ENCODE measurements around the gene DMXL2.
"Not testable (repeated sequence)": the region's sequence is repeated elsewhere in the genome, so short reads cannot be mapped to it uniquely, and the experiment has no call there.

The DMXL2 gene

DNA sequence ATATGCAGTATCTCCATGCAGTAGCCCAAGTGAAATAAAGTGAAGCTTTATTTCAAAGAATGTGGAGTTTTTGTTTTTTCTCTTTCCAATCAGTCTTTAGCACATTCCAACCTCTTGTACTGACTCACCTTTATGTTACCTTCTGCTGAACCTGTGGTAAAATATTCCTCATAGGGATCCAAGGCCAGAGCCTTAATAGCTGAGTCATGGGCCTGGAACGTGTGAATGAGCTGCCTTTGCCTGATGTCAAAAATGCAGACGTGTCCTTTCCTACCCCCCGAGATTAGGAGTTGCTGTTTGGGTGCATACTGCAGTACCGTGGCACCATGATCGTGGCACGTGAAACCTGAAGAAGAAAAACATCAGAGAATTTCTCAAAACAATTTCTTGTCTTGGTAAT lies 172.6 kb downstream of the DMXL2 start:
- H3K27ac Mint-ChIP-seq = no peak overlapping the region
- DNase-seq = no peak
- H3K9me3 Mint-ChIP-seq = no peaks in the 10 kb centered on the region
- no peaks in the 10 kb centered on the region for H3K36me3 Mint-ChIP-seq
- no peaks in the 10 kb centered on the region for H3K4me1 Mint-ChIP-seq
- no peak for ATAC-seq (replicated peaks)
- H3K4me3 Mint-ChIP-seq = no peak overlapping the region
- no peaks in the 10 kb centered on the region for H3K27me3 Mint-ChIP-seq

DNA sequence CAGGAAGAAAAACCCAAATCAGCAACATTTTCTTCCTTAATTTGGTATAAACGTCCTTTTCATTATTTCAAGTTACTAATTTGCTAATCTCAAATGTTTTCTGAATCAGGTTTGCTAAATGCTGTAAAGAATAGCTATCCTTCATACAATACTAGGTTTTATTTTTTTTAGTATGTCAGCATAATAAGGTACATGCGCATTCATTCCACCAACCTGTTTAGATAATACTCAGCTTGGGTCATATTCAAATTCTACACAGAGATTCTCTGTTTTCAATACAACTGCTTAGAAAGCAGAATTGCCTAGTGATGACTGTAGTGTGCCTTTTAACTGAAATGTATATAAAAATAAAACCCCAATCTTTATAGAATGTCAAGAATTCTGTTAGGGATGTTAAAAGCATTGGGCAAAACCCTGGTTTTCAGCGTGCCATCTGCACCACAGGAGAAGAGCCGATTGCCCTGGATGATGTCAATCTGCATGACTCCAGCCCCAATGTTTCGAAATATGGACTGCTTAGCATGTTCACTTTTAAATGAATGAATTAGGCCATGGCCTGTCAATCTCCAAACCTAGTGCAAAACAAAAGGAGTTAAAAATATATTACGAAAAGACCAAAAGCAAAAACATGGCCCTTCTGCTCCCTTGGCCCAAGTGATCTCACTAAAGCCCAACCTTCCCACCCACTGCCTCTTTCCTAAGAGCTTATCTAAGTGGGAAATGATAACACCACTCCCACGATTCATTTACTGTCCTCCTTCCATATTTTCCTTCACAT lies 173.8 kb downstream of the DMXL2 start:
- DNase-seq = no peak
- no peaks in the 10 kb centered on the region for H3K36me3 Mint-ChIP-seq
- no peak overlapping the region for H3K27ac Mint-ChIP-seq
- H3K4me1 Mint-ChIP-seq = peaks cover 0 to 3% of the 10 kb centered on the region in 2 donors
- H3K9me3 Mint-ChIP-seq = no peaks in the 10 kb centered on the region
- H3K4me3 Mint-ChIP-seq = no peak overlapping the region
- no peaks in the 10 kb centered on the region for H3K27me3 Mint-ChIP-seq
- ATAC-seq (replicated peaks) = no peak

DNA sequence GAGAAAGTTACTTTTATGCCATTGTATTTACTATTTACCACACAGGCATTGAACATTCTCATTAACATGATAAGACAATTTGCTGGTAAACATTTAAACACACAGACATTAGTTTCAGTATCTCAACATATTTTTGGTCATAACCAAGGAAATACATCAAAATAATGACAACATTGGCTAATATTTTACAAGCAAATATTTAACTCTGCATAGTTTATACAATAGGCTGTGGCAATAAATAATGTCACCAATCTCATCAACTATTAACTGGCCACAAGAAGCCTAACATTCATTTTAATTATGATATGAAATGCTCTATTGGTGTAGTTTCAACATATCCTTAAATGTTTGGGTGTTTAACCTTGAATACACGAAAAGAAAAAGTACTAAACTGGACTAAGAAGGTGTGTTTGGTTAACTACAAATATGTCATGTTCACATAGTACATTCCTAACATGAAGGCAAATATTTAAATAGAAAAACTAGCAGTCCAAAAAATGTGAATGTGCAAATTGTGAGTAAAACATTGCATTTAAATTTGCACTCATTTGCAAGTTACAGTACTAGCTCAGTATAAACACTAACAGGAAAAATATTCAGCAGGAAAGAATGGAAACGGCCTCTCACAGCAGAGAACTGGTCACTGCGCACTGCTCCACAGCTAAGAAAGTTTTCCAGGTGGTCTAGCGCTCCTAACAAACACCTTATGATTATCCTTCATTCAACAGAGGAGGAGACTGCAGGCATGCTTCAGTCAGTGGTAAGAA lies 174.5 kb downstream of the DMXL2 start:
- no peak for ATAC-seq (replicated peaks)
- no peaks in the 10 kb centered on the region for H3K36me3 Mint-ChIP-seq
- no peak overlapping the region for H3K27ac Mint-ChIP-seq
- DNase-seq = no peak
- H3K4me3 Mint-ChIP-seq = no peak overlapping the region
- H3K27me3 Mint-ChIP-seq = no peaks in the 10 kb centered on the region
- no peaks in the 10 kb centered on the region for H3K9me3 Mint-ChIP-seq
- H3K4me1 Mint-ChIP-seq = peaks cover 0 to 3% of the 10 kb centered on the region in 2 donors

DNA sequence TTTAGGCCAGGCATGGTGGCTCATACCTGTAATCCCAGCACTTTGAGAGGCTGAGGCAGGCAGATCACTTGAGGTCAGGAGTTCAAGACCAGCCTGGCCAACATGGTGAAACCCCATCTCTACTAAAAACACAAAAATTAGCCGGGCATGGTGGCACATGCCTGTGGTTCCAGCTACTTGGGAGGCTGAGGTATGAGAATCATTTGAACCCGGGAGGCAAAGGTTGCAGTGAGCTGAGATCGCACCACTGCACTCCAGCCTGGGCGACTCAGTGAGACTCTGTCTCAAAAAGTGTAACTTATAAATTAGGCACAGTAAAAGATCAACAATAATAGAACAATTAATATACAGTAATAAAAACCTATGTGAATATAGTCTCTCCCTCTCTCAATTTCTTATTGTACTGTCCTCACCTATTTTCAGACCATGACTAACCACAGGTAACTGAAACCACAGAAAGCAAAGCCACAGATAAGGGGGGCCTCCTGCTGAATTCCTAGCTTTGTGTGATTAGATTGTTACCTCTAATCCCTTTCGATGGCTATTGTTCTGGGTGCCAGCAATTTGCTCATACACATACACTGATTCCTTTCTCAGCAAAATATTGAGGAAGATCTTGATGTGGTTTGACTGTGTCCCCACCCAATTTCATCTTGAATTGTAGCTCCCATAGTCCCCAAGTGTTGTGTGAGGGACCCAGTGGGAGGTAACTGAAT lies 176.4 kb downstream of the DMXL2 start:
- not testable (repeated sequence) for H3K27ac Mint-ChIP-seq; ATAC-seq (replicated peaks); H3K36me3 Mint-ChIP-seq; DNase-seq; H3K27me3 Mint-ChIP-seq; H3K4me1 Mint-ChIP-seq; H3K9me3 Mint-ChIP-seq; H3K4me3 Mint-ChIP-seq

DNA sequence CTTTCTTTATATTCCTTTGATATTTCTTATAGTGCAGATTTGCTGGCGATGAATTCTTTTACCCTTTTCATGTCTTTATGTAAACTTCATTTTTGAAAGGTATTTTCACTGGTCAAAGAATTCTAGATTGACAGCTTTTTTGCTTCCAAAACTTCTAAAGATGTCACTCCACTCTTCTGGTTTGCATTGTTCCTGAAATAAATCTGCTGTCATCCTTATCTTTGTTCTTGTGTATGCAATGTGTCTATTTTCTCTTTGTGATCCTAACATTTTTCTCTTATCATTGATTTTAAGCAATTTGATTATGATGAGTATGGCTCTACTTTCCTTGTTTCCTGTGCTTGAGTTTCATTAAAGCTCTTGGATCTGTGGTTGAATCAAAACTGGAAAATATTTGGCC lies 177.8 kb downstream of the DMXL2 start:
- no peaks in the 10 kb centered on the region for H3K9me3 Mint-ChIP-seq
- no peak for ATAC-seq (replicated peaks)
- H3K4me3 Mint-ChIP-seq = no peak overlapping the region
- H3K36me3 Mint-ChIP-seq = no peaks in the 10 kb centered on the region
- H3K27me3 Mint-ChIP-seq = peaks cover 0 to 8% of the 10 kb centered on the region in 2 donors
- H3K4me1 Mint-ChIP-seq = peaks cover 0 to 3% of the 10 kb centered on the region in 2 donors
- H3K27ac Mint-ChIP-seq = no peak overlapping the region
- DNase-seq = no peak

DNA sequence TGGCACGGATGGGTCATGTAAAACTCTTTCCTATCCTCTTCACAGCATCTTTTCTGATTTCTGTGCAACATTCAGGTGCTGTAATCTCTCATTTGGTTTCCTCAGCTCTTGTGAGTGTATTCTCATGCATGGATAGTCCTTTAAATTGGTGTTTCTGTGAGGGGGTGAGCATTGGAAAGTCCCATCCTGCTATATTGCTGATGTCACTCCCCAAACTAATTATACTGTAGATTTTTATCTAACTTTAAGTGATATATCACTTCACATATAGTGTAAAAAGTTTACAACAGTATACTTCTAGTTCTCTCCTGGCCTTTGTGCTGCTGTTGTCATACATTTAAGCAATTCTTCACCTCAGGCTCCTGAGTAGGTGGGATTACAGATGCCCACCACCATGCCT lies 178.5 kb downstream of the DMXL2 start:
- no peak for ATAC-seq (replicated peaks)
- Mint-ChIP-seq H3K4me3 (no peak overlapping the region), H3K4me1 (peaks cover 0 to 3% of the 10 kb centered on the region in 2 donors), H3K27me3 (peaks cover 0 to 13% of the 10 kb centered on the region in 2 donors), H3K36me3 (no peaks in the 10 kb centered on the region), H3K9me3 (no peaks in the 10 kb centered on the region), H3K27ac (no peak overlapping the region)
- DNase-seq = no peak

DNA sequence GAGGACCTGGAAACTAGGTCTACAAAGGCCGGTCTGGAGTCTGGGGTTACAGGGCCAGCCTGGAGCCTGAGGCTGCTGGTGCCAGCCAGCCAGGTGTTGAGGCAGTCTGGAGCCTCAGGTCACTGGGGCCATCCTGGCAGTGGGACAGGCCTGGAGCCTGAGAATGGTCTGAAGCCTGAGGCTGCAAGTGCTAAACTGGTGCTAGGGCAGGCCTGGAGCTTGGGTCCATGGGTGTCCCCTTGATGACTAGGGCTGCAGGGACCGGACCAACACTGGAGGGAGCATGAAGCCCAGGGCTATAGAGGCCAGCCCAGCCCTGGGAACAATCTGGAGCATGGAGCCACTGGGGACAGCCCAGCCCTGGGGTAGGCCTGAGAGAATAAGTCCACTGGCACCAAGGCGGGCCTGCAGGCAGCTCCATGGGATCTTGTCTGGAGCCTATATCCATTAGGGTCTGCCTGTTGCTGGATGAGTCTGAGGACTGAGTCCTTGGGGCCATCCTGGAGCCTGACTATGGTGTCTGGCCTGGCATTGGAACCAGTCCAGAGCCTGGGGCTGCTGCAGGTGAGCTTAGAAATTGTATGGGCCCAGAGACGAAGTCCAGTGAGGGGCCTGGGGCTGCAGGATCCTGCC lies 179.2 kb downstream of the DMXL2 start:
- Mint-ChIP-seq H3K4me3 (no peak overlapping the region), H3K9me3 (peaks cover 2 to 4% of the 10 kb centered on the region in 2 donors), H3K27ac (no peak overlapping the region), H3K36me3 (no peaks in the 10 kb centered on the region), H3K4me1 (peaks cover 0 to 3% of the 10 kb centered on the region in 2 donors), H3K27me3 (peaks cover 0 to 19% of the 10 kb centered on the region in 2 donors)
- DNase-seq = no peak
- peak in 1 of 2 donors; percentile 7 for ATAC-seq (replicated peaks)

DNA sequence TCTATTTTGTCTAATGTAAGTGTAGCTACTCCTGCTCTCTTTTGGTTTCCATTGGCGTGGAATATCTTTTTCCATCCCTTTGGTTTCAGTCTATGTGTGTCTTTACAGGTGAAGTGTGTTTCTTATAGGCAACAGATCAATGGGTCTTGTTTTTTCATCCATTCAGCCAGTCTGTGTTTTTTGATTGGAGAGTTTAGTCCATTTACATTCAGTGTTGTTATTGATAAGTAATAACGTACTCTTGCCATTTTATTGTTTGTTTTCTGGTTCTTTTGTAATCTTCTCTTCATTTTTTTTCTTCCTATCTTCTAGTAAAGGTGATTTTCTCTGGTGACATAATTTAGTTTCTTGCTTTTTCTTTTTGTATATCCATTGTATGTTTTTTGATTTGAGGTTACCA lies 184.0 kb downstream of the DMXL2 start:
- DNase-seq (no peak), ATAC-seq (replicated peaks) (no peak)
- H3K27ac Mint-ChIP-seq = no peak overlapping the region
- peaks cover 6 to 30% of the 10 kb centered on the region in 2 donors for H3K27me3 Mint-ChIP-seq
- H3K4me3 Mint-ChIP-seq = no peak overlapping the region
- H3K4me1 Mint-ChIP-seq = no peaks in the 10 kb centered on the region
- peaks cover 4% of the 10 kb centered on the region in 2 donors for H3K9me3 Mint-ChIP-seq
- no peaks in the 10 kb centered on the region for H3K36me3 Mint-ChIP-seq

DNA sequence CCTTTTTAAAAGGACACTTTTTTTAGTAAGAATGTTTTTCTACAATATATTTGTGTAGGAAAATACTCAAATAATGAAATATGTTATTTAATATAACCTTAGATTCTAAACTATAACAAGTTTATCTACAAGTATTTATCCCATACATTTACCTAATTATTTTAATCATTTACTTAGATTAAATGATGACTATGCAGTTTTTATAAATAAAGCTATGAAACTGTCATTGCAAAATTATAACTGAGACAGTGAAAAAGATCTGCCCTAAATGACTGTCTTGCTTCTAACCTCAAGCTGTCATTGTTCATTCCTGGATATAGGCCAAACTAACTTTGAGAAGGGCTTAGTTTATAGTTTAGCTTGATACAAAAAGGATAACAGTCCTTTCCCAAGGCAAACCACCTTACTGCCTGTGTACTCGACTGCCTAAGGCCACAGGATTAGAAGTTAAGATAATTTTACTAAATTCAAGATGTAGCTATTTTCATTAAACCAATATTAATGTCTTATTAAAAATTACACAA lies 197.0 kb downstream of the DMXL2 start:
- DNase-seq (no peak), ATAC-seq (replicated peaks) (no peak)
- Mint-ChIP-seq H3K9me3 (peaks cover 0 to 1% of the 10 kb centered on the region in 2 donors), H3K4me1 (no peaks in the 10 kb centered on the region), H3K27me3 (peaks cover 0 to 13% of the 10 kb centered on the region in 2 donors), H3K4me3 (no peak overlapping the region), H3K27ac (no peak overlapping the region), H3K36me3 (no peaks in the 10 kb centered on the region)

DNA sequence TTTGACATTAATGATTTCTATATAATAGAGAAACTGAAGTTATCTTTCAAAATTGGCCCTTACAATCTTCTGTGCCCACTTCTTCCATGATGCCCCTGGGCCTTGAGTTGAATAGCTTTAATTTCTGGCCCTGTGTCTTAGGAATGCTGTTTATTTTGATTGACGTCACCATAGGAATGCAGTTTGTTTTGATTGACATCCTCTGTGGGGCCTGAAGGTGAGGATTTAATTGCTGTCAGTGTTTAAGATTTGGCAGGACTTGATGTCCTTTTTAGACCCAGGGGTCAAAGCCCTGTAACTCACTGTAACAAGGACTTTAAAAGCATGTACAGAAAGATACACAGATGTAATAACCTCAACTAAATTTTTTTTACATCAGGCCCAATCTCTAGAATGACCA lies 197.8 kb downstream of the DMXL2 start:
- DNase-seq (no peak), ATAC-seq (replicated peaks) (no peak)
- Mint-ChIP-seq H3K9me3 (no peaks in the 10 kb centered on the region), H3K4me1 (no peaks in the 10 kb centered on the region), H3K4me3 (no peak overlapping the region), H3K27ac (no peak overlapping the region), H3K36me3 (no peaks in the 10 kb centered on the region), H3K27me3 (peaks cover 0 to 13% of the 10 kb centered on the region in 2 donors)

DNA sequence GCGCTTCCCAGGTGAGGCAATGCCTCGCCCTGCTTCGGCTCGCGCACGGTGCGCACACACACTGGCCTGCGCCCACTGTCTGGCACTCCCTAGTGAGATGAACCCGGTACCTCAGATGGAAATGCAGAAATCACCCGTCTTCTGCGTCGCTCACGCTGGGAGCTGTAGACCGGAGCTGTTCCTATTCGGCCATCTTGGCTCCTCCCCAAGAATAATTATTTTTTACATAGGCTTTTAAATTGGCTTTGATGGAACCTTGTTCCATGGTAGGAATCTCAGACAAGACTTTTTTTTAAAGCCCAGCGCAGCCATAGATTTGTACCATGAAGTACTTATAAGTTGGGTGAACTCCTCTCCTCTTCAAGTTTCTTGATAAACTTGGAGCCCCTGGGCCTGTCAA lies 199.5 kb downstream of the DMXL2 start:
- H3K4me3 Mint-ChIP-seq; DNase-seq; H3K36me3 Mint-ChIP-seq; H3K9me3 Mint-ChIP-seq; H3K4me1 Mint-ChIP-seq; H3K27me3 Mint-ChIP-seq; H3K27ac Mint-ChIP-seq; ATAC-seq (replicated peaks): not testable (repeated sequence)

DNA sequence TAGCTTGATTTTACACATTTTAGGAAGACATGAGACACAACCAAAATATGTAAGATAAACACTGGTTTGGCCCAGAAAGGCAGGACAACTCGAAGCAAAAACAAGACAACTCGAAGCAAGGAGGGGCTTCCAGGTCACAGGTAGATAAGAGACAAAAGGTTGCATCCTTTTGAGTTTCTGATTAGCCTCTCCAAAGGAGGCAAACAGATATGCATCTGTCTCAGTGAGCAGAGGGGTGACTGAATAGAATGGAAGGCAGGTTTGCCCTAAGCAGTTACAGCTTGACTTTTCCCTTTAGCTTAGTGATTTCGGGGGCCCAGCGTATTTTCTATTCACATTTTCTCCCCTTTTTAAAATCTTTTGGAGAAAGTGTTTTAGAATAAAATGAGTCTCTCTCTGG lies 206.4 kb downstream of the DMXL2 start:
- Mint-ChIP-seq H3K36me3 (no peaks in the 10 kb centered on the region), H3K9me3 (no peaks in the 10 kb centered on the region), H3K4me1 (no peaks in the 10 kb centered on the region), H3K27ac (no peak overlapping the region), H3K27me3 (peaks cover 0 to 10% of the 10 kb centered on the region in 2 donors), H3K4me3 (no peak overlapping the region)
- DNase-seq (no peak), ATAC-seq (replicated peaks) (no peak)

DNA sequence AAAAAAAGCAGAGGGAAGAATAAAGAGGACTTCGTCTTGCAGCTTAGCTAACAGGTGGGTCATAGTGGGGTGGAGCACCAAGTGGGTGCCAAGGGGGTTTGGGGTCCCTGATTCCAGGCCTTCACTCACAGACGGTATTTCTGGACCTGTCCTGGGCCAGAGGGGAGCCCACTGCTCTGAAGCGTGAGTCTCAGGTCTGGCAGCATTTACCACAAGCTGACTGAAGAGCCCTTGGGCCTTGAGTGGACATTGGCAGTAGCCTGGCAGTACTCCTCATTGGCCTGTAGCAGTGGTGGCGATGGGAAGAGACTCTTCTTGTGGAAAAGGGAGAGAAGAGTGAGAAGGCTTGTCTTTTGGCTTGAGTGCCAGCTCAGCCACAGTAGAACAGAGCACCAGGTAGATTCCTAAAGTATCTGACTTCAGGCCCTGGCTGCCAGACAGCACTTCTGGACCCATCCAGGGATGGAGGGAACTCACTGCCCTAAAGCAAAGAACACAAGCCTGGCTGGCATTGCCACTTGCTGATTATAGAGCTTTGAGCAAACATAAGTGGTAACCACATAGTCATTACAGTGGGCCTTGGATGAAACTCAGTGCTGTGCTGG lies 208.2 kb downstream of the DMXL2 start:
- DNase-seq = no peak
- Mint-ChIP-seq H3K9me3 (no peaks in the 10 kb centered on the region), H3K27ac (peak overlapping the region; percentile 33), H3K36me3 (no peaks in the 10 kb centered on the region), H3K4me3 (no peak overlapping the region), H3K27me3 (peaks cover 0 to 10% of the 10 kb centered on the region in 2 donors), H3K4me1 (no peaks in the 10 kb centered on the region)
- no peak for ATAC-seq (replicated peaks)

Measured in stimulated activated naive B cell treated with anti-CD40 and anti-IgM and Interleukin-4, amounts not matched to agents 10 μg/mL and 1 μg/mL and 100 μg/mL, for 72 hours (primary cell).